GM10248 (cell line): ENCODE data around the gene PC.

Experiments used
- CTCF ChIA-PET: fragments of 300-600 bp; sonication (Branson Sonifier 250); formaldehyde crosslinking; extraction: SDS; loops from one replicate; lab custom pipeline; 2021; ENCODE audit warnings: antibody characterized with exemption; lab: Yijun Ruan, JAX
- POLR2A ChIA-PET: fragments of 350-650 bp; sonication (Branson Sonifier 250); formaldehyde crosslinking; extraction: SDS; loops from one replicate; lab custom pipeline; 2020; ENCODE audit warnings: antibody characterized with exemption; lab: Yijun Ruan, JAX
- DNase-seq: peaks from one replicate; pipeline ENCODE4 v3.0.0; 2012; ENCODE audit errors: extremely low spot score
- CTCF ChIP-seq: IDR thresholded peaks from 2 replicates; pipeline ENCODE4 v1.5.1; 2012; ENCODE audit warnings: mild to moderate bottlenecking, low read depth; ENCODE audit errors: extremely low read depth, missing control alignments, control extremely low read depth

The PC gene

GRCh38 chr11:66975405-66976027, 17.3 kb upstream of the PC start:
- DNase-seq = no peak
- ChIA-PET CTCF (interaction anchor here (0.9 to 2.2 kb wide), 8 partner anchors 9 to 194 kb away, joined by 3 to 16 read pairs (median 4); no protein-coding TSS in a partner anchor), POLR2A (no interaction called here)
- TF ChIP-seq CTCF = no peak

- no peak for DNase-seq
- CTCF ChIA-PET = interaction anchor here (0.9 to 2.2 kb wide), 5 partner anchors 9 to 140 kb away, joined by 3 to 16 read pairs (median 4); no protein-coding TSS in a partner anchor
- no peak for TF ChIP-seq CTCF
- POLR2A ChIA-PET = interaction anchor here (0.6 kb wide), 1 partner anchor 98 kb away, joined by 5 read pairs; no protein-coding TSS in a partner anchor
These were observed 16.7 kb upstream of the PC start, which contains the start of gene C11orf86 for GRCh38 chr11:66974724-66975404. C11orf86 (plus strand) TSS chr11:66975304; CDS start chr11:66975363, 59 bp downstream.

- CTCF ChIA-PET = interaction anchor here (1.7 kb wide), 1 partner anchor 8 kb away, joined by 4 read pairs; no protein-coding TSS in a partner anchor
- DNase-seq = no peak
- POLR2A ChIA-PET = interaction anchor here (0.6 to 0.7 kb wide), 2 partner anchors 30 to 98 kb away, joined by 5 to 8 read pairs; no protein-coding TSS in a partner anchor
- TF ChIP-seq CTCF = no peak
These were observed 15.9 kb upstream of the PC start for GRCh38 chr11:66973956-66974580.

- CTCF ChIA-PET = interaction anchor here (1.0 to 1.4 kb wide), 3 partner anchors 18 to 52 kb away, joined by 3 to 4 read pairs (median 4); no protein-coding TSS in a partner anchor
- POLR2A ChIA-PET = no interaction called here
These were observed 13.3 kb upstream of the PC start for GRCh38 chr11:66971488-66971887.

GRCh38 chr11:66970807-66971442, 12.7 kb upstream of the PC start:
- TF ChIP-seq CTCF = no peak
- POLR2A ChIA-PET = no interaction called here
- no peak for DNase-seq
- CTCF ChIA-PET = interaction anchor here (1.0 to 1.4 kb wide), 3 partner anchors 18 to 53 kb away, joined by 3 to 4 read pairs (median 4); no protein-coding TSS in a partner anchor

More at GRCh38 chr11:66971488-66971887, 13.3 kb upstream of the PC start:
- DNase-seq = no peak
- no peak for TF ChIP-seq CTCF

GRCh38 chr11:66970371-66970806, 12.2 kb upstream of the PC start:
- POLR2A ChIA-PET = no interaction called here

More at GRCh38 chr11:66970371-66970806, 12.2 kb upstream of the PC start:
- no peak for TF ChIP-seq CTCF
- CTCF ChIA-PET = no interaction called here
- DNase-seq = no peak
